Osteocyte (in vitro differentiated cells): Measurements from ENCODE around the gene ST14. TPM values are rescaled to one million over a fixed set of nuclear protein-coding genes. Genes with fewer than 3 reads are reported as not detected.

Experiments used
- DNase-seq: peaks from one replicate; pipeline ENCODE4 v3.0.0; 2021; ENCODE audit warnings: mixed read lengths; ENCODE audit not compliant: unreplicated experiment; ENCODE audit errors: extremely low spot score
- H3K27ac Mint-ChIP-seq: one replicate; pipeline ENCODE4 v1.8.0; 2021; ENCODE audit warnings: mild to moderate bottlenecking, mixed read lengths; ENCODE audit not compliant: unreplicated experiment
- H3K27me3 Mint-ChIP-seq: one replicate; pipeline ENCODE4 v1.8.0; 2021; ENCODE audit warnings: mixed read lengths; ENCODE audit not compliant: unreplicated experiment
- H3K36me3 Mint-ChIP-seq: one replicate; pipeline ENCODE4 v1.8.0; 2021; ENCODE audit warnings: mixed read lengths; ENCODE audit not compliant: unreplicated experiment
- H3K4me1 Mint-ChIP-seq: one replicate; pipeline ENCODE4 v1.8.0; 2021; ENCODE audit warnings: mixed read lengths; ENCODE audit not compliant: unreplicated experiment
- H3K4me3 Mint-ChIP-seq: one replicate; pipeline ENCODE4 v1.8.0; 2021; ENCODE audit warnings: mild to moderate bottlenecking, moderate library complexity, mixed read lengths; ENCODE audit not compliant: unreplicated experiment
- H3K9me3 Mint-ChIP-seq: one replicate; pipeline ENCODE4 v1.8.0; 2021; ENCODE audit warnings: mixed read lengths; ENCODE audit not compliant: unreplicated experiment
- total RNA-seq: library from RNA; stranded (reverse); gene quantifications from 2 replicates; pipeline ENCODE4 v1.2.1, GENCODE V29; 2021
- TF ChIP-seq, protein P1 (sequence below): fragments of 200-600 bp; sonication (generic); IDR thresholded peaks from 2 replicates; pipeline ENCODE4 v1.5.0; 2021; ENCODE audit warnings: antibody characterized with exemption, mild to moderate bottlenecking, moderate library complexity

ST14 gene
- total RNA-seq, 1 donor from 2014 or later: not detected

DNA sequence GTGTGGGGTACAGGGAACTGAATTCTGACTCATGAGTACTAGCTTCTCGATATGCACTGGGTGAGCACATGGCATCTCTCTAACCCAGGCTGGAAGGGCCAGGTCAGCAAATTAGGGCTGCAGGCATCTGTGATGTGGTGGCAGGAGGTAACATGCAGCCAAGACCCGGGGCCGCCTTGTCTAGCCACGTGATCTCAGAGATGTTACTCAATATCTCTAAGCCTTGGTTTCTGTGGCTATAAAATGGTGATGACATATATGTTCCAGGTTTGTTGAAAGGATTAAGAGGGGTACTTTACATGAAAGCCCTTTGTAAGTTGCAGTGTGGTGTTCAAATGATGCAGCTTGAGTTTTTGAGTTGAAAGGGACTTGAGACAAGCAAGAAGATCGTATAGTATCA is 3.2 kb downstream of the ST14 start:
- peaks cover 18% of the 10 kb centered on the region for H3K4me1 Mint-ChIP-seq
- no peak overlapping the region for H3K27ac Mint-ChIP-seq
- no peak overlapping the region for H3K4me3 Mint-ChIP-seq
- no peaks in the 10 kb centered on the region for H3K36me3 Mint-ChIP-seq
- H3K27me3 Mint-ChIP-seq: peaks cover 35% of the 10 kb centered on the region
- TF ChIP-seq, protein P1, sequence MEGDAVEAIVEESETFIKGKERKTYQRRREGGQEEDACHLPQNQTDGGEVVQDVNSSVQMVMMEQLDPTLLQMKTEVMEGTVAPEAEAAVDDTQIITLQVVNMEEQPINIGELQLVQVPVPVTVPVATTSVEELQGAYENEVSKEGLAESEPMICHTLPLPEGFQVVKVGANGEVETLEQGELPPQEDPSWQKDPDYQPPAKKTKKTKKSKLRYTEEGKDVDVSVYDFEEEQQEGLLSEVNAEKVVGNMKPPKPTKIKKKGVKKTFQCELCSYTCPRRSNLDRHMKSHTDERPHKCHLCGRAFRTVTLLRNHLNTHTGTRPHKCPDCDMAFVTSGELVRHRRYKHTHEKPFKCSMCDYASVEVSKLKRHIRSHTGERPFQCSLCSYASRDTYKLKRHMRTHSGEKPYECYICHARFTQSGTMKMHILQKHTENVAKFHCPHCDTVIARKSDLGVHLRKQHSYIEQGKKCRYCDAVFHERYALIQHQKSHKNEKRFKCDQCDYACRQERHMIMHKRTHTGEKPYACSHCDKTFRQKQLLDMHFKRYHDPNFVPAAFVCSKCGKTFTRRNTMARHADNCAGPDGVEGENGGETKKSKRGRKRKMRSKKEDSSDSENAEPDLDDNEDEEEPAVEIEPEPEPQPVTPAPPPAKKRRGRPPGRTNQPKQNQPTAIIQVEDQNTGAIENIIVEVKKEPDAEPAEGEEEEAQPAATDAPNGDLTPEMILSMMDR: no peak
- no peak for DNase-seq
- no peaks in the 10 kb centered on the region for H3K9me3 Mint-ChIP-seq

DNA sequence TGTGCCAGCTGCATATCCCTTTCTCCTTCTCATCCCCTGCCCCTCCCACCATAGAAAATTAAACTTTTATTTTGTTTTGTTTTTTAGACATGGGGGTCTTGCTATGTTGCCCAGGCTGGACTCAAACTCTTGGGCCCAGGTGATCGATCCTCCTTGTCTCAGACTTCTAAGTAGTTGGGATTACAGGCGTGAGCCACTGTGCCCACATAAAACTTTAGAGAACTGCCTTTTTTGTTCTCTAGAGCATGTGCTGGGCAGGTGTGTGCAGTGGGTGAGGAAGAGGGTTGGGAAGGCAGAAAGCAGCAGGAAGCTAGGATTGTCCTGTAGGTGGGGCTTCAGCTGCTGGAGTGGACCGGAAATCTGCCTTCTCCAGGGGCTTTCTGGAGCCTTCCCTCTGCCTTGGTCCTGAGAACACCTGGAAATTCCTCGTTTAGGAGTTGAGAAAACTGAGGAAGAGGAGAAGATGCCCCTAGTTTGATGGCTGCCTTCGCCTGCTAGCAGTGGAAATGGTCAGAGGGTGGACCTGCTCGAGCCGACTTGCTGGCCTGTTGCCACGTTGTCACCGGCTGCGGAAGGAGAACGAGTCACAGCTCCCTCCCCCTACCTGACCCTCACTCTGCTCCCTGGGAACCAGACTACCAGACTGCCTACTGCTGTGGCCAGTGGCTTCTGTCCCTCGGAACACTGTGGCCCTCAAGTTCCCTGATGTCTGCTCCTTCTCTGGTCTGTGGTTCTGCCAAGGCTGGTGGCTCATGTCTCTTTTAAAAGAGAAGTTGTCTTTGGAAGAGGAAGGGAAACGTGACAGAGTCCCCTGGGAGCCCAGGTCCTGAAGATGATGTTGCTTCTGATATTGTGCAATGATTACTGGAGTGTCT is 4.0 kb downstream of the ST14 start:
- Mint-ChIP-seq H3K4me1 (peaks cover 17% of the 10 kb centered on the region), H3K27me3 (peaks cover 29% of the 10 kb centered on the region), H3K9me3 (no peaks in the 10 kb centered on the region), H3K4me3 (no peak overlapping the region), H3K36me3 (no peaks in the 10 kb centered on the region), H3K27ac (no peak overlapping the region)
- TF ChIP-seq, protein P1: no peak
- no peak for DNase-seq

DNA sequence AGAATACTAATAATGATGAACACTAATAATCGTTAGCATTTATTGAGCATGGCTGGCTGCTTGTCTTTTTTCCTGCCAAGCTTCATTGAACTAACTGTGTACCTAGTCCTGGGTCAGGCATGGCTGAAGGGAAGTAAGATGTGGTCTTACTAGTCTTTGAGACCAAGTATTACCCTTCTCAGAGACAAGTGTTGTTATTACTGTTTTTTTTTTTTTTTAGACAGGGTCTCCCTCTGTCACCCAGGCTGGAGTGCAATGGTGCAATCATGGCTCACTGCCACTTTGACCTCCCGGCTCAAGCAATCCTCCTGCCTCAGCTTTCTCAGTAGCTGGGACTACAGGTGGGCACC is 4.6 kb downstream of the ST14 start:
- Mint-ChIP-seq H3K4me3 (no peak overlapping the region), H3K36me3 (no peaks in the 10 kb centered on the region), H3K27me3 (peaks cover 23% of the 10 kb centered on the region), H3K9me3 (no peaks in the 10 kb centered on the region), H3K27ac (no peak overlapping the region), H3K4me1 (peaks cover 10% of the 10 kb centered on the region)
- no peak for DNase-seq
- TF ChIP-seq, protein P1: no peak

DNA sequence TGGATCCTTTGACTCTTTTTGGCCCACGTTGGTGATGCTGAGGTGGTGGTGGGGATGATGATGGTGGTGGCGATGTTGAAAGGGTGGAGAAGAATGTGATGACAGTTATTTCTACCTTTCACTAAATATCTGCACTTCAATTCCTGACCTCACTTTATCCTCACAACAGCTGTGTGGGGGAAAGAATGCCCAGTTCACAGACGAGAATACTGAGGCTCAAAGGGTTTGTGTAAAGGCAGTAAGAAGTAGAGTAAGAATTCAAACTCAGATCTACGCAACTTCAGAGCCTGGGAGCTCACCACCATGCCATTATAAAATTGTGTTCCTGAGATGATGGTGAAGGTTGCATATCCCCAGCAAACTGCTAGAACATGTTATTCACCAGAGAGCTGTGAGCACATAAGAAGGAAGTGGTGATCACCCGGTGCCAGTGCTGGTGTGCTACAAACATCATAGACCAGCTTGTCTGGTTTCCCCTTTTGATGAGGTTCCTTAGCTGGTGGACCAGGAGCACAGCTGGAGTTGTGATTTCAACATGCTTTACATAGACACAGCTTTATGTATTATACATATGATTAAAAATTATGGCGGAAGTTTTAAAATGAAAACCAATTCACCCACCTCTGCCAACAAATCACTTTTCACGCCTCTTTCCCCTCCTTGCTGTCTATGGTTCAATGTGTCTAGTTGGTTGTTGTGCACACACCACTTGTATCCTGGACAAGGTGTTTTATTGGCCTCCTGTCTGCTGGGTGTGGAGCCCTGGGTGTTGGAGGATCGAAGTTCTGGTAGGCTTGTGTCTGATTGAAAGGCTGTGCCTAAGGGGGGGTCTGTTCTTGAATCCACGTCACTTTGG is 6.2 kb downstream of the ST14 start:
- peak overlapping the region; percentile 19 for H3K27ac Mint-ChIP-seq
- DNase-seq: no peak
- H3K27me3 Mint-ChIP-seq: peaks cover 15% of the 10 kb centered on the region
- TF ChIP-seq, protein P1: no peak
- H3K4me3 Mint-ChIP-seq: no peak overlapping the region
- peaks cover 5% of the 10 kb centered on the region for H3K4me1 Mint-ChIP-seq
- H3K9me3 Mint-ChIP-seq: no peaks in the 10 kb centered on the region
- no peaks in the 10 kb centered on the region for H3K36me3 Mint-ChIP-seq

DNA sequence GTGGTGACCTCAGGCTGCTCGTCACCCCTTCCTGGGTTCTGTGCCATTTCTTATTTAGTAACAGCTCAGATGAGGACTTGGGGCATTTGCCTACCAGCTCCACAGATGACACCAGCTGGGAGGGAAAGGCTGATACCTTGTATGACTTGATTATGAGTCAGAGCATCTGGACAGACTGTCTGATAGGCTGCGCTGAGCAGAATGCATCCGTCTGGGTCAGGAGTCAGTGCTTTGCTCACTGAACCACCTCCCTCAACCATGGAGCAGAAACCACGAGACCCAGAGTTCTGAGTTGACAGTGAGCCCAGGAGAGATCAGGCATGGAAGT is 6.8 kb downstream of the ST14 start:
- Mint-ChIP-seq H3K9me3 (no peaks in the 10 kb centered on the region), H3K36me3 (no peaks in the 10 kb centered on the region), H3K27ac (peak overlapping the region; percentile 19), H3K4me3 (no peak overlapping the region), H3K4me1 (peaks cover 5% of the 10 kb centered on the region), H3K27me3 (peaks cover 9% of the 10 kb centered on the region)
- DNase-seq: no peak
- TF ChIP-seq, protein P1: no peak
